WTC11 (cell line): Measurements from ENCODE around the gene SGCA. TPM values are rescaled to one million over a fixed set of nuclear protein-coding genes. Genes with fewer than 3 reads are reported as not detected.

Experiments used
- ATAC-seq: fragments of 200-7000 bp; cut with Tn5 transposase; 2 replicates; pipeline ENCODE4 v1.10.0; 2021; ENCODE audit warnings: mild to moderate bottlenecking, moderate library complexity
- CTCF ChIA-PET: fragments of 300-600 bp; sonication (Branson Sonifier 250); formaldehyde crosslinking; loops from one replicate; lab custom pipeline; 2021; ENCODE audit warnings: antibody characterized with exemption; lab: Charles Lee
- POLR2A ChIA-PET: fragments of 350-600 bp; sonication (Branson Sonifier 250); formaldehyde crosslinking; loops from one replicate; lab custom pipeline; 2021; ENCODE audit warnings: antibody characterized with exemption; lab: Charles Lee
- DNase-seq: peaks from one replicate; pipeline ENCODE4 v3.0.0; 2021; ENCODE audit warnings: low spot score
- H3K27ac Mint-ChIP-seq: 2 replicates; pipeline ENCODE4 v1.8.0; 2021; ENCODE audit warnings: mixed read lengths
- H3K27me3 Mint-ChIP-seq: 2 replicates; pipeline ENCODE4 v1.8.0; 2021; ENCODE audit warnings: low read depth, mild to moderate bottlenecking, moderate library complexity, mixed read lengths
- H3K36me3 Mint-ChIP-seq: 2 replicates; pipeline ENCODE4 v1.8.0; 2021; ENCODE audit warnings: mixed read lengths
- H3K4me1 Mint-ChIP-seq: 2 replicates; pipeline ENCODE4 v1.8.0; 2022; ENCODE audit warnings: mixed read lengths
- H3K4me3 Mint-ChIP-seq: 2 replicates; pipeline ENCODE4 v1.8.0; 2021; ENCODE audit warnings: mild to moderate bottlenecking, moderate library complexity, mixed read lengths
- H3K9me3 Mint-ChIP-seq: 2 replicates; pipeline ENCODE4 v1.8.0; 2021; ENCODE audit warnings: mixed read lengths
- ATF1 ChIP-seq: sonication (generic); formaldehyde crosslinking; IDR thresholded peaks from 2 replicates; pipeline ENCODE4 v1.8.1; 2023; ENCODE audit warnings: mild to moderate bottlenecking, moderate library complexity, missing genetic modification reagents
- CTCF ChIP-seq: fragments of 200-600 bp; IDR thresholded peaks from 2 replicates; pipeline ENCODE4 v1.8.0; 2022; ENCODE audit warnings: antibody characterized with exemption
- ELF4 ChIP-seq: sonication (generic); formaldehyde crosslinking; IDR thresholded peaks from 2 replicates; pipeline ENCODE4 v1.8.1; 2022; ENCODE audit warnings: low read depth, mild to moderate bottlenecking, moderate library complexity, missing genetic modification reagents
- EMX1 ChIP-seq: fragments of 250-450 bp; sonication (Bioruptor Pico); IDR thresholded peaks from 2 replicates; pipeline ENCODE4 v1.8.0; 2021; ENCODE audit warnings: mild to moderate bottlenecking
- FOXK1 ChIP-seq: sonication (generic); formaldehyde crosslinking; IDR thresholded peaks from 2 replicates; pipeline ENCODE4 v1.8.0; 2022; ENCODE audit warnings: mild to moderate bottlenecking, moderate library complexity, missing genetic modification reagents
- IRF1 ChIP-seq: sonication (generic); formaldehyde crosslinking; IDR thresholded peaks from 2 replicates; pipeline ENCODE4 v1.8.0; 2023; ENCODE audit warnings: missing genetic modification reagents
- KAT7 ChIP-seq: sonication (generic); formaldehyde crosslinking; IDR thresholded peaks from 2 replicates; pipeline ENCODE4 v1.8.1; 2023; ENCODE audit warnings: missing genetic modification reagents, mild to moderate bottlenecking, borderline replicate concordance
- MLX ChIP-seq: sonication (generic); formaldehyde crosslinking; IDR thresholded peaks from 2 replicates; pipeline ENCODE4 v1.8.1; 2023; ENCODE audit warnings: mild to moderate bottlenecking, missing genetic modification reagents, moderate library complexity
- NFYB ChIP-seq: sonication (generic); formaldehyde crosslinking; conservative IDR thresholded peaks from 2 replicates; pipeline ENCODE4 v1.8.0; 2022; ENCODE audit warnings: low read depth, missing genetic modification reagents
- NR3C1 ChIP-seq: sonication (generic); formaldehyde crosslinking; conservative IDR thresholded peaks from 2 replicates; pipeline ENCODE4 v1.8.1; 2023; ENCODE audit warnings: low read depth, mild to moderate bottlenecking, missing genetic modification reagents
- ZBTB21 ChIP-seq: sonication (generic); formaldehyde crosslinking; IDR thresholded peaks from 2 replicates; pipeline ENCODE4 v1.8.1; 2023; ENCODE audit warnings: mild to moderate bottlenecking, missing genetic modification reagents, borderline replicate concordance
- ZNF317 ChIP-seq: sonication (generic); formaldehyde crosslinking; IDR thresholded peaks from 2 replicates; pipeline ENCODE4 v1.8.1; 2023; ENCODE audit warnings: low read depth, mild to moderate bottlenecking, moderate library complexity, missing genetic modification reagents, borderline replicate concordance
- ZSCAN18 ChIP-seq: fragments of 250-450 bp; sonication (Bioruptor Pico); IDR thresholded peaks from 2 replicates; pipeline ENCODE4 v2.1.2; 2022; ENCODE audit warnings: mild to moderate bottlenecking, moderate library complexity
- total RNA-seq: library from RNA; stranded (reverse); gene quantifications from 3 replicates; pipeline ENCODE4 v1.2.3, GENCODE V29; 2021
- TF ChIP-seq, protein P1 (sequence below): fragments of 250-450 bp; sonication (Bioruptor Pico); IDR thresholded peaks from 2 replicates; pipeline ENCODE4 v1.9.0; 2021; ENCODE audit warnings: mild to moderate bottlenecking, borderline replicate concordance
- TF ChIP-seq, protein P2 (sequence below): sonication (generic); formaldehyde crosslinking; IDR thresholded peaks from 2 replicates; pipeline ENCODE4 v1.8.1; 2023; ENCODE audit warnings: mild to moderate bottlenecking, missing genetic modification reagents, moderate library complexity

SGCA gene
- total RNA-seq, 1 experiment from 2014 or later: 1.0 TPM

GRCh38 chr17:50153650-50154575 lies 11.9 kb upstream of the SGCA start:
- ATAC-seq (no peak), DNase-seq (no peak)
- ChIA-PET CTCF (no interaction called here), POLR2A (no interaction called here)
- Mint-ChIP-seq H3K27ac (no peak overlapping the region), H3K36me3 (no peaks in the 10 kb centered on the region), H3K9me3 (no peaks in the 10 kb centered on the region), H3K4me3 (no peak overlapping the region), H3K4me1 (peaks cover 18% of the 10 kb centered on the region), H3K27me3 (peaks cover 11% of the 10 kb centered on the region)
- TF ChIP-seq FOXK1 (no peak), ZSCAN18 (no peak), NR3C1 (CRISPR knock-in tag) (no peak), ATF1 (CRISPR knock-in tag) (no peak), KAT7 (CRISPR knock-in tag) (no peak), IRF1 (no peak), CTCF (no peak), ZBTB21 (CRISPR knock-in tag) (no peak), MLX (CRISPR knock-in tag) (no peak), EMX1 (CRISPR knock-in tag) (no peak), ELF4 (no peak), NFYB (CRISPR knock-in tag) (no peak), ZNF317 (CRISPR knock-in tag) (no peak)
- TF ChIP-seq, protein P1, sequence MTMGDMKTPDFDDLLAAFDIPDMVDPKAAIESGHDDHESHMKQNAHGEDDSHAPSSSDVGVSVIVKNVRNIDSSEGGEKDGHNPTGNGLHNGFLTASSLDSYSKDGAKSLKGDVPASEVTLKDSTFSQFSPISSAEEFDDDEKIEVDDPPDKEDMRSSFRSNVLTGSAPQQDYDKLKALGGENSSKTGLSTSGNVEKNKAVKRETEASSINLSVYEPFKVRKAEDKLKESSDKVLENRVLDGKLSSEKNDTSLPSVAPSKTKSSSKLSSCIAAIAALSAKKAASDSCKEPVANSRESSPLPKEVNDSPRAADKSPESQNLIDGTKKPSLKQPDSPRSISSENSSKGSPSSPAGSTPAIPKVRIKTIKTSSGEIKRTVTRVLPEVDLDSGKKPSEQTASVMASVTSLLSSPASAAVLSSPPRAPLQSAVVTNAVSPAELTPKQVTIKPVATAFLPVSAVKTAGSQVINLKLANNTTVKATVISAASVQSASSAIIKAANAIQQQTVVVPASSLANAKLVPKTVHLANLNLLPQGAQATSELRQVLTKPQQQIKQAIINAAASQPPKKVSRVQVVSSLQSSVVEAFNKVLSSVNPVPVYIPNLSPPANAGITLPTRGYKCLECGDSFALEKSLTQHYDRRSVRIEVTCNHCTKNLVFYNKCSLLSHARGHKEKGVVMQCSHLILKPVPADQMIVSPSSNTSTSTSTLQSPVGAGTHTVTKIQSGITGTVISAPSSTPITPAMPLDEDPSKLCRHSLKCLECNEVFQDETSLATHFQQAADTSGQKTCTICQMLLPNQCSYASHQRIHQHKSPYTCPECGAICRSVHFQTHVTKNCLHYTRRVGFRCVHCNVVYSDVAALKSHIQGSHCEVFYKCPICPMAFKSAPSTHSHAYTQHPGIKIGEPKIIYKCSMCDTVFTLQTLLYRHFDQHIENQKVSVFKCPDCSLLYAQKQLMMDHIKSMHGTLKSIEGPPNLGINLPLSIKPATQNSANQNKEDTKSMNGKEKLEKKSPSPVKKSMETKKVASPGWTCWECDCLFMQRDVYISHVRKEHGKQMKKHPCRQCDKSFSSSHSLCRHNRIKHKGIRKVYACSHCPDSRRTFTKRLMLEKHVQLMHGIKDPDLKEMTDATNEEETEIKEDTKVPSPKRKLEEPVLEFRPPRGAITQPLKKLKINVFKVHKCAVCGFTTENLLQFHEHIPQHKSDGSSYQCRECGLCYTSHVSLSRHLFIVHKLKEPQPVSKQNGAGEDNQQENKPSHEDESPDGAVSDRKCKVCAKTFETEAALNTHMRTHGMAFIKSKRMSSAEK (CRISPR knock-in tag): no peak
- TF ChIP-seq, protein P2, sequence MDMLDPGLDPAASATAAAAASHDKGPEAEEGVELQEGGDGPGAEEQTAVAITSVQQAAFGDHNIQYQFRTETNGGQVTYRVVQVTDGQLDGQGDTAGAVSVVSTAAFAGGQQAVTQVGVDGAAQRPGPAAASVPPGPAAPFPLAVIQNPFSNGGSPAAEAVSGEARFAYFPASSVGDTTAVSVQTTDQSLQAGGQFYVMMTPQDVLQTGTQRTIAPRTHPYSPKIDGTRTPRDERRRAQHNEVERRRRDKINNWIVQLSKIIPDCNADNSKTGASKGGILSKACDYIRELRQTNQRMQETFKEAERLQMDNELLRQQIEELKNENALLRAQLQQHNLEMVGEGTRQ (CRISPR knock-in tag): no peak
